ENCODE measurements around the gene EIF3J.

- TF ChIP-seq, protein P1, sequence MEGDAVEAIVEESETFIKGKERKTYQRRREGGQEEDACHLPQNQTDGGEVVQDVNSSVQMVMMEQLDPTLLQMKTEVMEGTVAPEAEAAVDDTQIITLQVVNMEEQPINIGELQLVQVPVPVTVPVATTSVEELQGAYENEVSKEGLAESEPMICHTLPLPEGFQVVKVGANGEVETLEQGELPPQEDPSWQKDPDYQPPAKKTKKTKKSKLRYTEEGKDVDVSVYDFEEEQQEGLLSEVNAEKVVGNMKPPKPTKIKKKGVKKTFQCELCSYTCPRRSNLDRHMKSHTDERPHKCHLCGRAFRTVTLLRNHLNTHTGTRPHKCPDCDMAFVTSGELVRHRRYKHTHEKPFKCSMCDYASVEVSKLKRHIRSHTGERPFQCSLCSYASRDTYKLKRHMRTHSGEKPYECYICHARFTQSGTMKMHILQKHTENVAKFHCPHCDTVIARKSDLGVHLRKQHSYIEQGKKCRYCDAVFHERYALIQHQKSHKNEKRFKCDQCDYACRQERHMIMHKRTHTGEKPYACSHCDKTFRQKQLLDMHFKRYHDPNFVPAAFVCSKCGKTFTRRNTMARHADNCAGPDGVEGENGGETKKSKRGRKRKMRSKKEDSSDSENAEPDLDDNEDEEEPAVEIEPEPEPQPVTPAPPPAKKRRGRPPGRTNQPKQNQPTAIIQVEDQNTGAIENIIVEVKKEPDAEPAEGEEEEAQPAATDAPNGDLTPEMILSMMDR (IDR thresholded peaks at IDR 0.05; ENCODE audit: poor library complexity): no peak
- TF ChIP-seq EZH2phosphoT487 (IDR thresholded peaks at IDR 0.05; ENCODE audit: low read depth, severe bottlenecking, unreplicated experiment): no peak
- no peak for TF ChIP-seq EZH2 (IDR thresholded peaks at IDR 0.05; ENCODE audit: borderline replicate concordance)
These were observed 37.8 kb downstream of the EIF3J start for GRCh38 chr15:44574734-44575133.
